Suppressor macrophage treated with lipopolysaccharide for 4 hours (primary cell): ENCODE data around the gene ARHGEF4.

Experiments used
- DNase-seq: peaks from one replicate; pipeline ENCODE4 v3.0.0-alpha.2; 2020

ARHGEF4 gene

GRCh38 chr2:131027566-131028528, 191.1 kb downstream of the ARHGEF4 start:
- DNase-seq = no peak

- no peak for DNase-seq
Observed at GRCh38 chr2:131029812-131030211, 193.1 kb downstream of the ARHGEF4 start.

- DNase-seq = no peak
Observed at GRCh38 chr2:131030478-131030971, 193.8 kb downstream of the ARHGEF4 start.

GRCh38 chr2:131031431-131031841, 194.7 kb downstream of the ARHGEF4 start:
- no peak for DNase-seq

GRCh38 chr2:131031875-131032274, 195.2 kb downstream of the ARHGEF4 start:
- DNase-seq = no peak

GRCh38 chr2:131032393-131032836, 195.7 kb downstream of the ARHGEF4 start:
- DNase-seq = no peak

- no peak for DNase-seq
Observed at GRCh38 chr2:131033786-131034121, 197.0 kb downstream of the ARHGEF4 start.

GRCh38 chr2:131034122-131035051, 197.7 kb downstream of the ARHGEF4 start:
- DNase-seq = no peak

GRCh38 chr2:131035112-131035825, 198.6 kb downstream of the ARHGEF4 start:
- DNase-seq = no peak

- DNase-seq = no peak
Observed at GRCh38 chr2:131035826-131036231, 199.1 kb downstream of the ARHGEF4 start.

- no peak for DNase-seq
Observed at GRCh38 chr2:131036269-131036668, 199.6 kb downstream of the ARHGEF4 start.

- DNase-seq = no peak
Observed at GRCh38 chr2:131036696-131037397, 200.1 kb downstream of the ARHGEF4 start.

GRCh38 chr2:131037398-131038257, 200.9 kb downstream of the ARHGEF4 start:
- no peak for DNase-seq

GRCh38 chr2:131038258-131039100, 201.8 kb downstream of the ARHGEF4 start:
- no peak for DNase-seq

GRCh38 chr2:131039101-131039440, 202.4 kb downstream of the ARHGEF4 start:
- no peak for DNase-seq

- no peak for DNase-seq
Observed at GRCh38 chr2:131039535-131039907, 202.8 kb downstream of the ARHGEF4 start.

- DNase-seq = no peak
Observed at GRCh38 chr2:131039908-131040660, 203.4 kb downstream of the ARHGEF4 start.

GRCh38 chr2:131040661-131041401, 204.1 kb downstream of the ARHGEF4 start:
- no peak for DNase-seq
